H1 (cell line): ENCODE data around the gene PDZD8. TPM values are rescaled to one million over a fixed set of nuclear protein-coding genes. Genes with fewer than 3 reads are reported as not detected.

Experiments
- CTCF ChIA-PET: fragments of 300-600 bp; sonication (Branson Sonifier 250); formaldehyde crosslinking; loops from one replicate; lab custom pipeline; 2021; ENCODE audit not compliant: partially characterized antibody; lab: Charles Lee
- POLR2A ChIA-PET: fragments of 300-600 bp; sonication (Branson Sonifier 250); formaldehyde crosslinking; loops from one replicate; lab custom pipeline; 2021; ENCODE audit warnings: inconsistent platforms; ENCODE audit not compliant: partially characterized antibody; lab: Charles Lee
- DNase-seq, 2 experiments: peaks; one replicate each; pipeline versions ENCODE4 v3.0.0 to v3.0.0-alpha.2; 2010 to 2022; ENCODE audit warnings: low spot score in 2 of 2, low read depth in 1 of 2, mixed read lengths in 1 of 2
- FAIRE-seq: peaks from 2 replicates; lab custom pipeline; 2011; peaks lifted over from hg19 to GRCh38; lab: Jason Lieb, UNC
- H2AFZ ChIP-seq: 2 replicates; pipeline ENCODE4 v1.8.1; 2012; ENCODE audit warnings: low read length, inconsistent platforms
- H2AK5ac ChIP-seq: 2 replicates; pipeline ENCODE4 v1.6.1; 2013; ENCODE audit warnings: low read depth, low read length
- H2BK120ac ChIP-seq: replicated peaks from 2 replicates; pipeline ENCODE3; 2013; ENCODE audit warnings: low read depth, low read length, inconsistent platforms
- H2BK12ac ChIP-seq: 2 replicates; pipeline ENCODE4 v1.6.1; 2013; ENCODE audit warnings: low read depth, low read length
- H2BK15ac ChIP-seq: 2 replicates; pipeline ENCODE4 v1.6.1; 2013; ENCODE audit warnings: low read length
- H2BK20ac ChIP-seq: 2 replicates; pipeline ENCODE4 v1.6.1; 2013; ENCODE audit warnings: low read length
- H2BK5ac ChIP-seq: 2 replicates; pipeline ENCODE4 v1.6.1; 2013; ENCODE audit warnings: low read depth, low read length
- H3K14ac ChIP-seq: 2 replicates; pipeline ENCODE4 v1.6.1; 2013; ENCODE audit warnings: inconsistent platforms; ENCODE audit not compliant: insufficient read length
- H3K18ac ChIP-seq: 2 replicates; pipeline ENCODE4 v1.6.1; 2013; ENCODE audit warnings: low read length; ENCODE audit errors: extremely low read depth
- H3K23ac ChIP-seq: 2 replicates; pipeline ENCODE4 v1.6.1; 2013; ENCODE audit warnings: inconsistent platforms; ENCODE audit not compliant: insufficient read length
- H3K23me2 ChIP-seq: 2 replicates; pipeline ENCODE4 v1.6.1; 2013; ENCODE audit warnings: low read depth, low read length
- H3K27ac ChIP-seq: 2 replicates; pipeline ENCODE4 v1.6.1; 2011; ENCODE audit warnings: low read depth, low read length, inconsistent platforms
- H3K27me3 ChIP-seq, 4 experiments: replicated peaks in 1 of 4; 1 replicate in 1 of 4; 2 replicates in 3 of 4; pipeline versions ENCODE4 v1.6.1 to v1.8.1; 2011 to 2013; ENCODE audit warnings: low read length in 3 of 4, mild to moderate bottlenecking in 3 of 4, inconsistent platforms in 2 of 4, mixed read lengths in 2 of 4, moderate library complexity in 1 of 4; ENCODE audit not compliant: control insufficient read depth in 3 of 4, insufficient read depth in 3 of 4; ENCODE audit errors: extremely low read depth in 1 of 4
- H3K36me3 ChIP-seq, 4 experiments: 2 replicates each; pipeline versions ENCODE4 v1.6.1 to v1.8.1; 2011 to 2013; ENCODE audit warnings: mild to moderate bottlenecking in 4 of 4, low read length in 3 of 4, moderate library complexity in 2 of 4, control low read depth in 1 of 4, inconsistent platforms in 1 of 4; ENCODE audit not compliant: insufficient read depth in 4 of 4, control insufficient read depth in 2 of 4
- H3K4ac ChIP-seq: replicated peaks from 2 replicates; pipeline ENCODE3; 2013; ENCODE audit warnings: low read length, low read depth, mixed read lengths, inconsistent platforms; ENCODE audit not compliant: insufficient read length
- H3K4me1 ChIP-seq, 4 experiments: replicated peaks in 1 of 4; 1 replicate in 1 of 4; 2 replicates in 3 of 4; pipeline versions ENCODE4 v1.6.1 to v1.8.1; 2011 to 2013; ENCODE audit warnings: low read length in 3 of 4, inconsistent platforms in 2 of 4, mixed read lengths in 1 of 4; ENCODE audit not compliant: insufficient read depth in 4 of 4, control insufficient read depth in 3 of 4
- H3K4me2 ChIP-seq, 2 experiments: 2 replicates each; pipeline versions ENCODE4 v1.6.1 to v1.8.1; 2011 to 2013; ENCODE audit warnings: low read depth in 2 of 2, low read length in 2 of 2, control low read depth in 1 of 2, inconsistent platforms in 1 of 2, mild to moderate bottlenecking in 1 of 2; ENCODE audit not compliant: insufficient read depth in 1 of 2
- H3K4me3 ChIP-seq, 4 experiments: fragments of 200-600, 300-600 bp in 1 of 4; sonication (generic), shearing (Covaris generic), sonication (Bioruptor Twin) in 1 of 4; 2 replicates each; pipeline versions ENCODE4 v1.5.1 to v1.8.1; 2011 to 2016; ENCODE audit warnings: low read length in 4 of 4, low read depth in 3 of 4, control low read depth in 2 of 4, inconsistent platforms in 2 of 4, mild to moderate bottlenecking in 2 of 4, mixed read lengths in 1 of 4, moderate library complexity in 1 of 4; ENCODE audit not compliant: insufficient read depth in 2 of 4; ENCODE audit errors: extremely low read depth in 1 of 4
- H3K56ac ChIP-seq: replicated peaks from 2 replicates; pipeline ENCODE3; 2013; ENCODE audit warnings: low read depth, mild to moderate bottlenecking, mixed read lengths, low read length, inconsistent platforms; ENCODE audit not compliant: insufficient read length
- H3K79me1 ChIP-seq: 2 replicates; pipeline ENCODE4 v1.6.1; 2013; ENCODE audit warnings: low read depth, low read length, control low read depth
- H3K79me2 ChIP-seq, 2 experiments: 2 replicates each; pipeline versions ENCODE4 v1.6.1 to v1.8.1; 2012 to 2013; ENCODE audit warnings: low read length in 2 of 2, mild to moderate bottlenecking in 2 of 2, inconsistent platforms in 1 of 2; ENCODE audit not compliant: insufficient read depth in 2 of 2, control insufficient read depth in 1 of 2
- H3K9ac ChIP-seq, 4 experiments: replicated peaks in 1 of 4; 1 replicate in 1 of 4; 2 replicates in 3 of 4; pipeline versions ENCODE4 v1.6.1 to v1.8.1; 2011 to 2013; ENCODE audit warnings: low read depth in 3 of 4, low read length in 3 of 4, control low read depth in 2 of 4, mild to moderate bottlenecking in 2 of 4, moderate library complexity in 2 of 4, inconsistent platforms in 1 of 4; ENCODE audit errors: extremely low read depth in 1 of 4
- H3K9me3 ChIP-seq, 2 experiments: 2 replicates each; pipeline versions ENCODE4 v1.6.1 to v1.8.1; 2012 to 2013; ENCODE audit warnings: mild to moderate bottlenecking in 2 of 2, moderate library complexity in 2 of 2, control low read depth in 1 of 2, inconsistent platforms in 1 of 2, low read depth in 1 of 2, low read length in 1 of 2, mixed read lengths in 1 of 2; ENCODE audit not compliant: insufficient read depth in 2 of 2
- H4K20me1 ChIP-seq, 2 experiments: replicated peaks in 1 of 2; 2 replicates each; pipeline versions ENCODE3 to v1.8.1; 2011 to 2013; ENCODE audit warnings: inconsistent platforms in 2 of 2, low read length in 2 of 2, mild to moderate bottlenecking in 1 of 2; ENCODE audit not compliant: insufficient read depth in 2 of 2, control insufficient read depth in 1 of 2
- H4K5ac ChIP-seq: 2 replicates; pipeline ENCODE4 v1.6.1; 2013; ENCODE audit warnings: low read length, low read depth, mixed read lengths, inconsistent platforms; ENCODE audit not compliant: insufficient read length
- H4K8ac ChIP-seq: 2 replicates; pipeline ENCODE4 v1.8.0; 2013; ENCODE audit warnings: mild to moderate bottlenecking, moderate library complexity, low read length, inconsistent platforms; ENCODE audit not compliant: insufficient read depth; ENCODE audit errors: extremely low read depth
- H4K91ac ChIP-seq: replicated peaks from 2 replicates; pipeline ENCODE3; 2013; ENCODE audit warnings: low read length, mixed read lengths, inconsistent platforms; ENCODE audit not compliant: insufficient read length
- ASH2L ChIP-seq: fragments of 200-600, 300-600 bp; sonication (generic); IDR thresholded peaks from one replicate; pipeline ENCODE4 v1.7.1; 2017; ENCODE audit warnings: low read length
- BRCA1 ChIP-seq: IDR thresholded peaks from 2 replicates; pipeline ENCODE4 v1.6.1; 2012; ENCODE audit warnings: low read depth, low read length, improper control_type of control experiment
- CHD1 ChIP-seq: IDR thresholded peaks from 2 replicates; pipeline ENCODE4 v1.6.1; 2012; ENCODE audit warnings: low read depth, low read length, improper control_type of control experiment
- CREB1 ChIP-seq: IDR thresholded peaks from 2 replicates; pipeline ENCODE4 v1.6.1; 2012; ENCODE audit warnings: inconsistent platforms
- KDM5A ChIP-seq: fragments of 200-600 bp; IDR thresholded peaks from 2 replicates; pipeline ENCODE4 v1.7.1; 2012; ENCODE audit warnings: mild to moderate bottlenecking, low read length, inconsistent platforms, mixed read lengths
- MAFK ChIP-seq: IDR thresholded peaks from 2 replicates; pipeline ENCODE4 v1.6.1; 2012; ENCODE audit warnings: low read depth, mild to moderate bottlenecking, improper control_type of control experiment, low read length
- SAP30 ChIP-seq: fragments of 300-600 bp; sonication (generic); IDR thresholded peaks from 2 replicates; pipeline ENCODE4 v1.7.1; 2012; ENCODE audit warnings: low read length, moderate library complexity, mild to moderate bottlenecking, inconsistent platforms; ENCODE audit not compliant: insufficient read depth, insufficient replicate concordance
- SIRT6 ChIP-seq: IDR thresholded peaks from one replicate; pipeline ENCODE4 v1.7.1; 2012; ENCODE audit warnings: low read length, inconsistent platforms
- TAF1 ChIP-seq: IDR thresholded peaks from 2 replicates; pipeline ENCODE4 v1.6.1; 2011; ENCODE audit warnings: mild to moderate bottlenecking, low read depth, low read length
- YY1 ChIP-seq: IDR thresholded peaks from 2 replicates; pipeline ENCODE4 v1.6.1; 2011; ENCODE audit warnings: low read depth, mild to moderate bottlenecking, low read length
- WGBS, 2 experiments: shearing (Covaris generic) in 1 of 2; methylation state at CpG; one replicate each; pipeline versions ENCODE4 v1.1.6 to v1.1.7; 2013 to 2015; ENCODE audit warnings: low lambda C conversion rate in 2 of 2, mixed read lengths in 2 of 2, inconsistent platforms in 1 of 2, low coverage in 1 of 2, missing lambda C conversion rate in 1 of 2; ENCODE audit not compliant: insufficient replicate concordance in 2 of 2, insufficient coverage in 1 of 2, insufficient read length in 1 of 2; ENCODE audit errors: extremely low coverage in 1 of 2, missing lambda C conversion rate in 1 of 2; 5-methylcytosine and 5-hydroxymethylcytosine counted together
- polyA plus RNA-seq, 7 experiments: library from polyadenylated mRNA; depleted of rRNA in 3 of 7; stranded (reverse) in 5 of 7; unstranded in 2 of 7; fragments of >200 nt in 5 of 7; fragments of 200-250 nt in 2 of 7; gene quantifications; 1 replicate in 5 of 7; 2 replicates in 1 of 7; 4 replicates in 1 of 7; pipeline versions ENCODE4 v1.2.1 to v1.2.3, GENCODE V29; 2011 to 2013; ENCODE audit warnings: missing spikeins in 2 of 7, mixed read lengths in 2 of 7
- total RNA-seq: library from RNA; stranded (reverse); fragmentation: NEBNext Ultra II Directional; extraction: Animal tissue kit (Norgen Biotek cat#: 25700); gene quantifications from 2 replicates; pipeline ENCODE4 v1.2.1, GENCODE V29; 2021
- TF ChIP-seq, protein P1 (sequence below): IDR thresholded peaks from 2 replicates; pipeline ENCODE4 v1.6.1; 2011; ENCODE audit warnings: low read length, improper control_type of control experiment
- TF ChIP-seq, protein P2 (sequence below): IDR thresholded peaks from 2 replicates; pipeline ENCODE4 v1.6.1; 2012; ENCODE audit warnings: low read length, inconsistent platforms

PDZD8 gene
- total and polyA plus RNA-seq, 2 of the 8 experiments (the other 6 are each of a cell fraction or from before 2014, with no cell fraction given), result 10.9 to 50.1 TPM

DNA sequence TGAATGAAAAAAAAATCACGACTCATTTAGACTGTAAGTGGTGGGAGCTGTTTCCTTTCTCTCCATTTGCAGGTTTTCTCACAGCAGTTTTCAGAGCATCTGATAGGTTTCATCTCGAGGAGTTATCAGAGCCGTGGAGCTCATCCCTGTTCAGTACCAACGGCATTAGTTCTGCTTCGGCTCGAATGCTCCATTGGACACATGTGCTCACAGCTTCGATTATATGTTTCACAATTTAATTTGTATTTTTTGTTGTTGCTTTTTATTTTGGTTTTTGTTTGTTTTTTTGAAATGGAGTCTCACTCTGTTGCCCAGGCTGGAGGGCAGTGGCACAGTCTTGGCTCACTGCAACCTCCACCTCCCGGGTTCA lies 132.8 kb downstream of the PDZD8 start:
- no peak overlapping the region for H3K4ac ChIP-seq
- no peaks in the 10 kb centered on the region for H4K20me1 ChIP-seq
- H3K27me3 ChIP-seq, result peaks cover 2 to 24% (median 13%) of the 10 kb centered on the region in 4 experiments
- ChIA-PET POLR2A (interaction anchor here (0.7 to 1.1 kb wide), 2 partner anchors 9 to 32 kb away, joined by 3 read pairs; no protein-coding TSS in a partner anchor), CTCF (interaction anchor here (0.8 to 2.1 kb wide), 4 partner anchors 9 to 104 kb away, joined by 3 to 8 read pairs (median 4); no protein-coding TSS in a partner anchor)
- H3K36me3 ChIP-seq, result no peaks in the 10 kb centered on the region
- no peaks in the 10 kb centered on the region for H3K79me1 ChIP-seq
- no peak overlapping the region for H4K91ac ChIP-seq
- H2BK12ac ChIP-seq, result no peak overlapping the region
- H2BK120ac ChIP-seq, result no peak overlapping the region
- no peak overlapping the region for H3K56ac ChIP-seq
- no peak for FAIRE-seq
- no peak overlapping the region for H3K9ac ChIP-seq
- WGBS, 2 experiments, result 90% methylated on average over 8 of the region's 8 CpGs; no CpG with 5 or more reads in 1 of the 2 experiments
- no peak overlapping the region for H3K14ac ChIP-seq
- H2BK15ac ChIP-seq, result no peak overlapping the region
- H3K4me1 ChIP-seq, result peaks cover 0 to 6% (median 3%) of the 10 kb centered on the region in 4 experiments; a peak in 5 of 7 replicates
- H3K23ac ChIP-seq, result no peak overlapping the region
- no peak overlapping the region for H4K8ac ChIP-seq
- H3K4me2 ChIP-seq, result peak overlapping the region in 1 of 2 experiments; percentile 55; a peak in 1 of 4 replicates
- no peak overlapping the region for H3K27ac ChIP-seq
- H3K23me2 ChIP-seq, result peaks cover 11% of the 10 kb centered on the region; the same call in 1 of the 2 replicates
- no peak overlapping the region for H2AFZ ChIP-seq
- H3K4me3 ChIP-seq, result no peak overlapping the region
- no peak for DNase-seq
- H2BK5ac ChIP-seq, result no peak overlapping the region
- H3K79me2 ChIP-seq, result no peaks in the 10 kb centered on the region
- no peak overlapping the region for H2AK5ac ChIP-seq
- H3K9me3 ChIP-seq, result no peaks in the 10 kb centered on the region
- H2BK20ac ChIP-seq, result no peak overlapping the region
- no peak overlapping the region for H4K5ac ChIP-seq
- H3K18ac ChIP-seq, result no peak overlapping the region
- no peak for TF ChIP-seq TAF1
- TF ChIP-seq SAP30, result no peak
- TF ChIP-seq SIRT6, result no peak
- no peak for TF ChIP-seq ASH2L
- no peak for TF ChIP-seq YY1
- no peak for TF ChIP-seq CREB1
- TF ChIP-seq BRCA1, result no peak
- TF ChIP-seq, protein P1, sequence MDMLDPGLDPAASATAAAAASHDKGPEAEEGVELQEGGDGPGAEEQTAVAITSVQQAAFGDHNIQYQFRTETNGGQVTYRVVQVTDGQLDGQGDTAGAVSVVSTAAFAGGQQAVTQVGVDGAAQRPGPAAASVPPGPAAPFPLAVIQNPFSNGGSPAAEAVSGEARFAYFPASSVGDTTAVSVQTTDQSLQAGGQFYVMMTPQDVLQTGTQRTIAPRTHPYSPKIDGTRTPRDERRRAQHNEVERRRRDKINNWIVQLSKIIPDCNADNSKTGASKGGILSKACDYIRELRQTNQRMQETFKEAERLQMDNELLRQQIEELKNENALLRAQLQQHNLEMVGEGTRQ, result no peak
- TF ChIP-seq KDM5A, result no peak
- no peak for TF ChIP-seq CHD1
- TF ChIP-seq MAFK, result no peak
- TF ChIP-seq, protein P2, sequence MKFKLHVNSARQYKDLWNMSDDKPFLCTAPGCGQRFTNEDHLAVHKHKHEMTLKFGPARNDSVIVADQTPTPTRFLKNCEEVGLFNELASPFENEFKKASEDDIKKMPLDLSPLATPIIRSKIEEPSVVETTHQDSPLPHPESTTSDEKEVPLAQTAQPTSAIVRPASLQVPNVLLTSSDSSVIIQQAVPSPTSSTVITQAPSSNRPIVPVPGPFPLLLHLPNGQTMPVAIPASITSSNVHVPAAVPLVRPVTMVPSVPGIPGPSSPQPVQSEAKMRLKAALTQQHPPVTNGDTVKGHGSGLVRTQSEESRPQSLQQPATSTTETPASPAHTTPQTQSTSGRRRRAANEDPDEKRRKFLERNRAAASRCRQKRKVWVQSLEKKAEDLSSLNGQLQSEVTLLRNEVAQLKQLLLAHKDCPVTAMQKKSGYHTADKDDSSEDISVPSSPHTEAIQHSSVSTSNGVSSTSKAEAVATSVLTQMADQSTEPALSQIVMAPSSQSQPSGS, result no peak
